ENCODE data around the gene NEK9.
A peak's percentile ranks its signal among the peaks of the same experiment; 100 is the strongest.

NEK9 gene

GRCh38 chr14:75046899-75047298, 79.9 kb downstream of the NEK9 start:
- Histone ChIP-seq H3K18ac (ENCODE audit: low read depth in 1 of 2, low read length in 2 of 2) (no peak overlapping the region), H2BK12ac (ENCODE audit: low read length in 2 of 2) (no peak overlapping the region), H3K14ac (ENCODE audit: low read length in 2 of 2) (no peak overlapping the region), H2AFZ (ENCODE audit: low read depth, low read length) (no peak overlapping the region), H4K8ac (ENCODE audit: low read length) (no peak overlapping the region), H2AK5ac (ENCODE audit: low read length, severe bottlenecking) (no peak overlapping the region), H3K79me1 (replicated peaks; ENCODE audit: low read length, poor library complexity, severe bottlenecking) (peaks cover 7% of the 10 kb centered on the region), H3K23ac (ENCODE audit: low read length in 2 of 2) (no peak overlapping the region), H3K4me3 (ENCODE audit: insufficient read depth in 1 of 2, low read depth in 1 of 2, low read length in 2 of 2) (peak overlapping the region in 1 of 2 experiments; percentile 17), H2BK5ac (ENCODE audit: low read depth, low read length, poor library complexity, severe bottlenecking) (no peak overlapping the region), H3K36me3 (ENCODE audit: control insufficient read depth in 1 of 2, insufficient read depth in 2 of 2, low read depth in 1 of 2, low read length in 2 of 2) (peaks cover 0 to 19% of the 10 kb centered on the region in 2 experiments), H3K4me2 (ENCODE audit: low read length, poor library complexity, severe bottlenecking) (no peak overlapping the region), H3K4ac (ENCODE audit: low read depth in 1 of 2, low read length in 2 of 2) (no peak overlapping the region), H3K9me3 (ENCODE audit: control insufficient read depth, low read length) (no peaks in the 10 kb centered on the region), H4K91ac (ENCODE audit: low read length) (no peak overlapping the region), H3K27me3 (ENCODE audit: control insufficient read depth in 1 of 2, insufficient read depth in 1 of 2, low read length in 2 of 2) (no peaks in the 10 kb centered on the region), H3K9ac (ENCODE audit: low read length) (no peak overlapping the region), H2BK120ac (ENCODE audit: low read depth, low read length) (no peak overlapping the region), H2BK15ac (ENCODE audit: low read depth, poor library complexity, severe bottlenecking) (no peak overlapping the region), H3K4me1 (ENCODE audit: control insufficient read depth, insufficient read depth, low read depth, low read length) (peaks cover 10% of the 10 kb centered on the region), H3K27ac (ENCODE audit: low read length, poor library complexity, severe bottlenecking) (no peak overlapping the region)
- DNase-seq: peak; percentile 64
- 88% methylated on average over 2 of the region's 3 CpGs for WGBS

- Histone ChIP-seq H3K4me1 (ENCODE audit: control insufficient read depth, insufficient read depth, low read depth, low read length) (peaks cover 10% of the 10 kb centered on the region), H4K91ac (ENCODE audit: low read length) (no peak overlapping the region), H3K4ac (ENCODE audit: low read depth in 1 of 2, low read length in 2 of 2) (no peak overlapping the region), H3K4me2 (ENCODE audit: low read length, poor library complexity, severe bottlenecking) (no peak overlapping the region), H2AFZ (ENCODE audit: low read depth, low read length) (no peak overlapping the region), H3K36me3 (ENCODE audit: control insufficient read depth in 1 of 2, insufficient read depth in 2 of 2, low read depth in 1 of 2, low read length in 2 of 2) (peaks cover 0 to 24% of the 10 kb centered on the region in 2 experiments), H2BK120ac (ENCODE audit: low read depth, low read length) (no peak overlapping the region), H3K9me3 (ENCODE audit: control insufficient read depth, low read length) (no peaks in the 10 kb centered on the region), H3K18ac (ENCODE audit: low read depth in 1 of 2, low read length in 2 of 2) (no peak overlapping the region), H2BK5ac (ENCODE audit: low read depth, low read length, poor library complexity, severe bottlenecking) (no peak overlapping the region), H3K4me3 (ENCODE audit: insufficient read depth in 1 of 2, low read depth in 1 of 2, low read length in 2 of 2) (no peak overlapping the region), H3K27me3 (ENCODE audit: control insufficient read depth in 1 of 2, insufficient read depth in 1 of 2, low read length in 2 of 2) (no peaks in the 10 kb centered on the region), H3K9ac (ENCODE audit: low read length) (no peak overlapping the region), H3K14ac (ENCODE audit: low read length in 2 of 2) (no peak overlapping the region), H3K79me1 (replicated peaks; ENCODE audit: low read length, poor library complexity, severe bottlenecking) (peaks cover 7% of the 10 kb centered on the region), H3K23ac (ENCODE audit: low read length in 2 of 2) (no peak overlapping the region), H2AK5ac (ENCODE audit: low read length, severe bottlenecking) (no peak overlapping the region), H2BK15ac (ENCODE audit: low read depth, poor library complexity, severe bottlenecking) (no peak overlapping the region), H2BK12ac (ENCODE audit: low read length in 2 of 2) (no peak overlapping the region), H3K27ac (ENCODE audit: low read length, poor library complexity, severe bottlenecking) (no peak overlapping the region), H4K8ac (ENCODE audit: low read length) (no peak overlapping the region)
- no peak for DNase-seq
- 81% methylated on average over 5 of the region's 5 CpGs for WGBS
These were observed 80.6 kb downstream of the NEK9 start for GRCh38 chr14:75046275-75046674.

GRCh38 chr14:75044752-75045151, 82.1 kb downstream of the NEK9 start:
- no peak overlapping the region for H3K18ac ChIP-seq (ENCODE audit: low read depth in 1 of 2, low read length in 2 of 2)
- no peak overlapping the region for H2AFZ ChIP-seq (ENCODE audit: low read depth, low read length)
- no peak overlapping the region for H4K91ac ChIP-seq (ENCODE audit: low read length)
- peak overlapping the region in 1 of 2 experiments; percentile 32 for H3K4me3 ChIP-seq (ENCODE audit: insufficient read depth in 1 of 2, low read depth in 1 of 2, low read length in 2 of 2)
- H3K23ac ChIP-seq (ENCODE audit: low read length in 2 of 2): no peak overlapping the region
- H2BK5ac ChIP-seq (ENCODE audit: low read depth, low read length, poor library complexity, severe bottlenecking): no peak overlapping the region
- H2BK12ac ChIP-seq (ENCODE audit: low read length in 2 of 2): no peak overlapping the region
- no peaks in the 10 kb centered on the region for H3K27me3 ChIP-seq (ENCODE audit: control insufficient read depth in 1 of 2, insufficient read depth in 1 of 2, low read length in 2 of 2)
- 99% methylated on average over 8 of the region's 8 CpGs for WGBS
- no peak overlapping the region for H2AK5ac ChIP-seq (ENCODE audit: low read length, severe bottlenecking)
- H3K27ac ChIP-seq (ENCODE audit: low read length, poor library complexity, severe bottlenecking): no peak overlapping the region
- H4K8ac ChIP-seq (ENCODE audit: low read length): no peak overlapping the region
- H3K79me1 ChIP-seq (replicated peaks; ENCODE audit: low read length, poor library complexity, severe bottlenecking): peaks cover 7% of the 10 kb centered on the region
- H2BK120ac ChIP-seq (ENCODE audit: low read depth, low read length): no peak overlapping the region
- H3K4me2 ChIP-seq (ENCODE audit: low read length, poor library complexity, severe bottlenecking): no peak overlapping the region
- no peak overlapping the region for H3K4ac ChIP-seq (ENCODE audit: low read depth in 1 of 2, low read length in 2 of 2)
- H2BK15ac ChIP-seq (ENCODE audit: low read depth, poor library complexity, severe bottlenecking): no peak overlapping the region
- H3K14ac ChIP-seq (ENCODE audit: low read length in 2 of 2): no peak overlapping the region
- no peaks in the 10 kb centered on the region for H3K9me3 ChIP-seq (ENCODE audit: control insufficient read depth, low read length)
- no peak for DNase-seq
- H3K4me1 ChIP-seq (ENCODE audit: control insufficient read depth, insufficient read depth, low read depth, low read length): peaks cover 9% of the 10 kb centered on the region
- peak overlapping the region; percentile 53 for H3K9ac ChIP-seq (ENCODE audit: low read length)
- H3K36me3 ChIP-seq (ENCODE audit: control insufficient read depth in 1 of 2, insufficient read depth in 2 of 2, low read depth in 1 of 2, low read length in 2 of 2): peaks cover 0 to 36% of the 10 kb centered on the region in 2 experiments

- H3K14ac ChIP-seq (ENCODE audit: low read length in 2 of 2): no peak overlapping the region
- no peak overlapping the region for H4K91ac ChIP-seq (ENCODE audit: low read length)
- H3K23ac ChIP-seq (ENCODE audit: low read length in 2 of 2): no peak overlapping the region
- H3K4me2 ChIP-seq (ENCODE audit: low read length, poor library complexity, severe bottlenecking): no peak overlapping the region
- no peaks in the 10 kb centered on the region for H3K27me3 ChIP-seq (ENCODE audit: control insufficient read depth in 1 of 2, insufficient read depth in 1 of 2, low read length in 2 of 2)
- peak overlapping the region; percentile 53 for H3K9ac ChIP-seq (ENCODE audit: low read length)
- no CpG with 5 or more reads among the region's 2 CpGs for WGBS
- no peak overlapping the region for H2BK12ac ChIP-seq (ENCODE audit: low read length in 2 of 2)
- DNase-seq: no peak
- H2BK120ac ChIP-seq (ENCODE audit: low read depth, low read length): no peak overlapping the region
- H2BK15ac ChIP-seq (ENCODE audit: low read depth, poor library complexity, severe bottlenecking): no peak overlapping the region
- H4K8ac ChIP-seq (ENCODE audit: low read length): no peak overlapping the region
- no peak overlapping the region for H3K4ac ChIP-seq (ENCODE audit: low read depth in 1 of 2, low read length in 2 of 2)
- peaks cover 5% of the 10 kb centered on the region for H3K79me1 ChIP-seq (replicated peaks; ENCODE audit: low read length, poor library complexity, severe bottlenecking)
- H3K4me1 ChIP-seq (ENCODE audit: control insufficient read depth, insufficient read depth, low read depth, low read length): peaks cover 9% of the 10 kb centered on the region
- H2AFZ ChIP-seq (ENCODE audit: low read depth, low read length): no peak overlapping the region
- H2AK5ac ChIP-seq (ENCODE audit: low read length, severe bottlenecking): no peak overlapping the region
- peaks cover 0 to 39% of the 10 kb centered on the region in 2 experiments for H3K36me3 ChIP-seq (ENCODE audit: control insufficient read depth in 1 of 2, insufficient read depth in 2 of 2, low read depth in 1 of 2, low read length in 2 of 2)
- H2BK5ac ChIP-seq (ENCODE audit: low read depth, low read length, poor library complexity, severe bottlenecking): no peak overlapping the region
- no peaks in the 10 kb centered on the region for H3K9me3 ChIP-seq (ENCODE audit: control insufficient read depth, low read length)
- H3K27ac ChIP-seq (ENCODE audit: low read length, poor library complexity, severe bottlenecking): no peak overlapping the region
- H3K4me3 ChIP-seq (ENCODE audit: insufficient read depth in 1 of 2, low read depth in 1 of 2, low read length in 2 of 2): peak overlapping the region in 1 of 2 experiments; percentile 32
- H3K18ac ChIP-seq (ENCODE audit: low read depth in 1 of 2, low read length in 2 of 2): no peak overlapping the region
These were observed 82.5 kb downstream of the NEK9 start for GRCh38 chr14:75044322-75044721.
